ENCODE results near the gene SLC9A9. TPM values are rescaled to one million over a fixed set of nuclear protein-coding genes. Genes with fewer than 3 reads are reported as not detected.

SLC9A9 gene
- total RNA-seq, 1 experiment from 2014 or later, result not detected

GRCh38 chr3:143795874-143796273 lies 52.4 kb downstream of the SLC9A9 start:
- H3K27me3 Mint-ChIP-seq (ENCODE audit: insufficient read depth, unreplicated experiment), result peaks cover 8% of the 10 kb centered on the region
- no peak overlapping the region for H3K4me3 Mint-ChIP-seq (ENCODE audit: unreplicated experiment)
- BruUV-seq (replicated peaks), result no TSS peak
- no peaks in the 10 kb centered on the region for H3K36me3 Mint-ChIP-seq (ENCODE audit: insufficient read depth, unreplicated experiment)
- Histone ChIP-seq H3K9me3 (no peaks in the 10 kb centered on the region), H3K36me3 (ENCODE audit: control insufficient read depth, insufficient read depth, low read length) (no peaks in the 10 kb centered on the region), H3K4me1 (no peaks in the 10 kb centered on the region), H3K27me3 (replicated peaks; ENCODE audit: control insufficient read depth, insufficient read depth, low read length) (no peaks in the 10 kb centered on the region), H3K4me3 (ENCODE audit: low read depth, low read length) (no peak overlapping the region)
- intact Hi-C loops (cut with micrococcal nuclease; ENCODE audit: unreplicated experiment), result no loop called here
- TF ChIP-seq CTCF (IDR thresholded peaks at IDR 0.05; ENCODE audit: insufficient read depth in 1 of 2, low read depth in 1 of 2, low read length in 1 of 2, severe bottlenecking in 1 of 2, unreplicated experiment in 1 of 2), result no peak
- no peaks in the 10 kb centered on the region for H3K4me1 Mint-ChIP-seq (ENCODE audit: low read depth, unreplicated experiment)
- DNase-seq, result no peak
- ChIA-PET POLR2A (no interaction called here), CTCF (no interaction called here)
- no peak overlapping the region for H3K27ac Mint-ChIP-seq (ENCODE audit: unreplicated experiment)
- peaks cover 10% of the 10 kb centered on the region for H3K9me3 Mint-ChIP-seq (ENCODE audit: unreplicated experiment)

- H3K27me3 ChIP-seq (replicated peaks; ENCODE audit: control insufficient read depth, insufficient read depth, low read length), result no peaks in the 10 kb centered on the region
- Mint-ChIP-seq H3K27me3 (ENCODE audit: insufficient read depth, unreplicated experiment) (peaks cover 8% of the 10 kb centered on the region), H3K9me3 (ENCODE audit: unreplicated experiment) (peaks cover 10% of the 10 kb centered on the region), H3K4me3 (ENCODE audit: unreplicated experiment) (no peak overlapping the region), H3K4me1 (ENCODE audit: low read depth, unreplicated experiment) (no peaks in the 10 kb centered on the region), H3K27ac (ENCODE audit: unreplicated experiment) (no peak overlapping the region), H3K36me3 (ENCODE audit: insufficient read depth, unreplicated experiment) (no peaks in the 10 kb centered on the region)
- H3K4me1 ChIP-seq, result no peaks in the 10 kb centered on the region
- ChIA-PET CTCF (no interaction called here), POLR2A (no interaction called here)
- H3K36me3 ChIP-seq (ENCODE audit: control insufficient read depth, insufficient read depth, low read length), result no peaks in the 10 kb centered on the region
- intact Hi-C loops (cut with micrococcal nuclease; ENCODE audit: unreplicated experiment), result no loop called here
- TF ChIP-seq CTCF (IDR thresholded peaks at IDR 0.05; ENCODE audit: insufficient read depth in 1 of 2, low read depth in 1 of 2, low read length in 1 of 2, severe bottlenecking in 1 of 2, unreplicated experiment in 1 of 2), result no peak
- BruUV-seq (replicated peaks), result no TSS peak
- no peaks in the 10 kb centered on the region for H3K9me3 ChIP-seq
- H3K4me3 ChIP-seq (ENCODE audit: low read depth, low read length), result no peak overlapping the region
- DNase-seq, result no peak
Observed at GRCh38 chr3:143794793-143795462, 53.3 kb downstream of the SLC9A9 start.

- intact Hi-C loops (cut with micrococcal nuclease; ENCODE audit: unreplicated experiment), result no loop called here
- H3K36me3 ChIP-seq (ENCODE audit: control insufficient read depth, insufficient read depth, low read length), result no peaks in the 10 kb centered on the region
- H3K9me3 ChIP-seq, result no peaks in the 10 kb centered on the region
- CTCF ChIA-PET, result no interaction called here
- no peak for TF ChIP-seq CTCF (IDR thresholded peaks at IDR 0.05; ENCODE audit: insufficient read depth in 1 of 2, low read depth in 1 of 2, low read length in 1 of 2, severe bottlenecking in 1 of 2, unreplicated experiment in 1 of 2)
- no peaks in the 10 kb centered on the region for H3K4me1 Mint-ChIP-seq (ENCODE audit: low read depth, unreplicated experiment)
- H3K4me1 ChIP-seq, result no peaks in the 10 kb centered on the region
- POLR2A ChIA-PET, result no interaction called here
- DNase-seq, result no peak
- H3K27me3 Mint-ChIP-seq (ENCODE audit: insufficient read depth, unreplicated experiment), result peaks cover 8% of the 10 kb centered on the region
- no peaks in the 10 kb centered on the region for H3K27me3 ChIP-seq (replicated peaks; ENCODE audit: control insufficient read depth, insufficient read depth, low read length)
- no peak overlapping the region for H3K27ac Mint-ChIP-seq (ENCODE audit: unreplicated experiment)
- H3K36me3 Mint-ChIP-seq (ENCODE audit: insufficient read depth, unreplicated experiment), result no peaks in the 10 kb centered on the region
- no peak overlapping the region for H3K4me3 Mint-ChIP-seq (ENCODE audit: unreplicated experiment)
- H3K4me3 ChIP-seq (ENCODE audit: low read depth, low read length), result no peak overlapping the region
- no TSS peak for BruUV-seq (replicated peaks)
- H3K9me3 Mint-ChIP-seq (ENCODE audit: unreplicated experiment), result peaks cover 10% of the 10 kb centered on the region
Observed at GRCh38 chr3:143793971-143794370, 54.3 kb downstream of the SLC9A9 start.
